K562 (cell line): Measurements from ENCODE around the gene ILKAP. TPM values are rescaled to one million over a fixed set of nuclear protein-coding genes. Genes with fewer than 3 reads are reported as not detected.
A peak's percentile ranks its signal among the peaks of the same experiment; 100 is the strongest.

Experiments
- CEBPG ChIP-seq, 3 experiments: fragments of 200-800 bp in 1 of 3; sonication (Bioruptor generic) in 1 of 3; sonication (generic) in 1 of 3; formaldehyde crosslinking in 1 of 3; IDR thresholded peaks in 2 of 3; conservative IDR thresholded peaks in 1 of 3; 2 replicates each; pipeline versions ENCODE4 v1.6.1 to v1.8.0; 2016 to 2022; ENCODE audit warnings: missing compliant biosample characterization in 2 of 3, missing genetic modification characterization in 2 of 3, mild to moderate bottlenecking in 1 of 3, missing genetic modification reagents in 1 of 3
- CHAMP1 ChIP-seq: fragments of 450-650 bp; IDR thresholded peaks from 2 replicates; pipeline ENCODE4 v1.6.1; 2016; ENCODE audit warnings: mild to moderate bottlenecking
- HDGF ChIP-seq: fragments of 450-650 bp; IDR thresholded peaks from 2 replicates; pipeline ENCODE4 v1.6.1; 2016
- NR0B1 ChIP-seq: fragments of 450-650 bp; IDR thresholded peaks from one replicate; pipeline ENCODE4 v1.6.1; 2018; ENCODE audit warnings: mild to moderate bottlenecking, moderate library complexity; ENCODE audit not compliant: partially characterized antibody
- PREB ChIP-seq: sonication (generic); formaldehyde crosslinking; IDR thresholded peaks from 2 replicates; pipeline ENCODE4 v1.8.1; 2023; ENCODE audit warnings: mild to moderate bottlenecking, missing genetic modification reagents
- RHOXF2B ChIP-seq: fragments of 250-450 bp; sonication (Bioruptor Pico); conservative IDR thresholded peaks from 2 replicates; pipeline ENCODE4 v1.5.1; 2021
- RREB1 ChIP-seq: fragments of 250-450 bp; sonication (Bioruptor Pico); IDR thresholded peaks from 2 replicates; pipeline ENCODE4 v1.4.0; 2020
- SAP30 ChIP-seq: fragments of 200-600 bp; sonication (generic); IDR thresholded peaks from 2 replicates; pipeline ENCODE4 v1.6.1; 2012; ENCODE audit warnings: borderline replicate concordance, low read depth, mild to moderate bottlenecking, moderate library complexity, low read length, control low read depth, inconsistent platforms; ENCODE audit not compliant: insufficient read depth, poor library complexity, severe bottlenecking
- SETDB1 ChIP-seq: IDR thresholded peaks from one replicate; pipeline ENCODE4 v1.6.1; 2012; ENCODE audit warnings: low read length, control low read depth, inconsistent platforms
- STAT5B ChIP-seq: fragments of 250-450 bp; sonication (Bioruptor Pico); IDR thresholded peaks from 2 replicates; pipeline ENCODE4 v1.8.0; 2021; ENCODE audit warnings: mild to moderate bottlenecking, inconsistent platforms
- TEAD1 ChIP-seq, 2 experiments: fragments of 450-650 bp in 1 of 2; sonication (generic) in 1 of 2; formaldehyde crosslinking; IDR thresholded peaks; 2 replicates each; pipeline versions ENCODE4 v1.4.0 to v1.8.0; 2020 to 2022; ENCODE audit warnings: mild to moderate bottlenecking in 2 of 2, missing genetic modification reagents in 1 of 2
- THRAP3 ChIP-seq: fragments of 450-650 bp; IDR thresholded peaks from 2 replicates; pipeline ENCODE4 v1.6.1; 2016; ENCODE audit warnings: mild to moderate bottlenecking, inconsistent platforms, borderline replicate concordance
- XRCC5 ChIP-seq: fragments of 200-400 bp; formaldehyde crosslinking; IDR thresholded peaks from 2 replicates; pipeline ENCODE4 v1.6.1; 2017; ENCODE audit warnings: low read depth, mild to moderate bottlenecking, low read length
- ZFPM2 ChIP-seq: fragments of 250-450 bp; sonication (Bioruptor Pico); IDR thresholded peaks from 2 replicates; pipeline ENCODE4 v1.5.1; 2022; ENCODE audit warnings: mild to moderate bottlenecking
- ZNF41 ChIP-seq: fragments of 250-450 bp; sonication (Bioruptor Pico); conservative IDR thresholded peaks from 2 replicates; pipeline ENCODE4 v1.4.0; 2020; ENCODE audit warnings: mild to moderate bottlenecking
- ZNF696 ChIP-seq: fragments of 250-450 bp; sonication (Bioruptor Pico); conservative IDR thresholded peaks from 2 replicates; pipeline ENCODE4 v1.4.0; 2020; ENCODE audit warnings: mild to moderate bottlenecking, moderate library complexity
- ZNF76 ChIP-seq: fragments of 250-450 bp; sonication (Bioruptor Pico); IDR thresholded peaks from 2 replicates; pipeline ENCODE4 v1.4.0; 2020; ENCODE audit warnings: mild to moderate bottlenecking, moderate library complexity, borderline replicate concordance
- polyA plus RNA-seq, 8 experiments: library from polyadenylated mRNA; depleted of rRNA in 4 of 8; stranded (reverse) in 5 of 8; unstranded in 3 of 8; fragments of >200 nt; fragmentation: Nextera tagmentation in 2 of 8; fragmentation: Illumina TruSeq in 1 of 8; extraction: Ambion mirVana in 2 of 8; extraction: Trizol in 1 of 8; gene quantifications; 2 replicates each; pipeline versions ENCODE4 v1.2.1 to v1.2.3, GENCODE V29; 2011 to 2014; ENCODE audit warnings: inconsistent platforms in 1 of 8, missing spikeins in 1 of 8
- total RNA-seq, 7 experiments: library from RNA; depleted of rRNA in 6 of 7; stranded (reverse); fragments of >200 nt in 6 of 7; fragmentation: Illumina TruSeq in 2 of 7; extraction: Trizol in 2 of 7; gene quantifications; 2 replicates each; pipeline versions ENCODE4 v1.2.1 to v1.2.3, GENCODE V29; 2011 to 2021; ENCODE audit warnings: low replicate concordance in 1 of 7

The ILKAP gene
- total and polyA plus RNA-seq, 9 of the 15 experiments (the other 6 are each of a cell fraction or from before 2014, with no cell fraction given), result 3.1 to 43.9 (median 20.7) TPM

GRCh38 chr2:238231251-238231793, 27.8 kb upstream of the ILKAP start (continued):
- TF ChIP-seq NR0B1, result no peak
- TF ChIP-seq THRAP3, result no peak
- no peak for TF ChIP-seq ZFPM2 (CRISPR knock-in tag)
- TF ChIP-seq TEAD1 (CRISPR knock-in tag; IDR thresholded peaks at IDR 0.05), result peak in 1 of 2 experiments; percentile 33; a peak in 1 of 4 replicates
- TF ChIP-seq PREB (CRISPR knock-in tag), result no peak
- no peak for TF ChIP-seq ZNF696 (CRISPR knock-in tag)
- no peak for TF ChIP-seq HDGF
- TF ChIP-seq XRCC5, result no peak
- TF ChIP-seq CEBPG (CRISPR knock-in tag; IDR thresholded peaks at IDR 0.05), result no peak
- TF ChIP-seq CEBPG (tag; conservative IDR thresholded peaks at IDR 0.05 in 1 of 2, IDR thresholded peaks at IDR 0.05 in 1 of 2), result no peak
- TF ChIP-seq RHOXF2B (CRISPR knock-in tag), result no peak
- TF ChIP-seq STAT5B (CRISPR knock-in tag), result no peak
- TF ChIP-seq ZNF41 (CRISPR knock-in tag), result no peak
- no peak for TF ChIP-seq ZNF76 (CRISPR knock-in tag)
- TF ChIP-seq SAP30, result peak; percentile 73
- no peak for TF ChIP-seq SETDB1
- no peak for TF ChIP-seq RREB1
- no peak for TF ChIP-seq CHAMP1
